SH-SY5Y (cell line): Measurements from ENCODE around the gene TRIM24.

Source experiments
- GATA2 ChIP-seq: IDR thresholded peaks from 2 replicates; pipeline ENCODE4 v1.6.1; 2011; ENCODE audit warnings: mild to moderate bottlenecking, low read depth, low read length
- GATA3 ChIP-seq: IDR thresholded peaks from 2 replicates; pipeline ENCODE4 v1.6.1; 2011; ENCODE audit warnings: low read depth, mild to moderate bottlenecking, low read length, moderate library complexity

The TRIM24 gene

GRCh38 chr7:138546829-138547228 is 86.8 kb downstream of the TRIM24 start:
- TF ChIP-seq GATA2 = no peak
- no peak for TF ChIP-seq GATA3

- TF ChIP-seq GATA2 (no peak), GATA3 (no peak)
These were observed 89.0 kb downstream of the TRIM24 start for GRCh38 chr7:138549082-138549481.

GRCh38 chr7:138550337-138550736 is 90.3 kb downstream of the TRIM24 start:
- TF ChIP-seq GATA2 (no peak), GATA3 (no peak)

GRCh38 chr7:138551102-138551501 is 91.0 kb downstream of the TRIM24 start:
- TF ChIP-seq GATA2 (no peak), GATA3 (no peak)

GRCh38 chr7:138553805-138554204 is 93.7 kb downstream of the TRIM24 start:
- TF ChIP-seq GATA2 (no peak), GATA3 (no peak)

GRCh38 chr7:138554674-138555073 is 94.6 kb downstream of the TRIM24 start:
- TF ChIP-seq GATA3 (no peak), GATA2 (no peak)

- TF ChIP-seq GATA3 = no peak
- no peak for TF ChIP-seq GATA2
These were observed 95.6 kb downstream of the TRIM24 start for GRCh38 chr7:138555684-138556083.

GRCh38 chr7:138556771-138557484 is 96.9 kb downstream of the TRIM24 start:
- TF ChIP-seq GATA3 = no peak
- no peak for TF ChIP-seq GATA2

GRCh38 chr7:138559448-138559847 is 99.4 kb downstream of the TRIM24 start:
- TF ChIP-seq GATA2 (no peak), GATA3 (no peak)

GRCh38 chr7:138563808-138564207 is 103.7 kb downstream of the TRIM24 start:
- TF ChIP-seq GATA3 (no peak), GATA2 (no peak)

GRCh38 chr7:138564365-138564764 is 104.3 kb downstream of the TRIM24 start:
- TF ChIP-seq GATA2 = no peak
- TF ChIP-seq GATA3 = no peak

GRCh38 chr7:138565071-138565450 is 105.0 kb downstream of the TRIM24 start:
- TF ChIP-seq GATA2 (no peak), GATA3 (no peak)

GRCh38 chr7:138565451-138566114 is 105.5 kb downstream of the TRIM24 start:
- TF ChIP-seq GATA3 = no peak
- TF ChIP-seq GATA2 = no peak

GRCh38 chr7:138568655-138569054 is 108.6 kb downstream of the TRIM24 start:
- TF ChIP-seq GATA2 = no peak

- TF ChIP-seq GATA3 = no peak
These were observed 109.4 kb downstream of the TRIM24 start for GRCh38 chr7:138569418-138569817.

- TF ChIP-seq GATA3 = no peak
- TF ChIP-seq GATA2 = no peak
These were observed 110.7 kb downstream of the TRIM24 start for GRCh38 chr7:138570715-138571114.
